Cardiac ventricle fibroblast (primary cell): ENCODE data around the gene CST9L. TPM values are rescaled to one million over a fixed set of nuclear protein-coding genes. Genes with fewer than 3 reads are reported as not detected.

Experiments
- total RNA-seq: library from RNA; depleted of rRNA; stranded (reverse); fragments of >200 nt; gene quantifications from 2 replicates; pipeline ENCODE4 v1.2.3, GENCODE V29; 2015

Gene CST9L, protein sequence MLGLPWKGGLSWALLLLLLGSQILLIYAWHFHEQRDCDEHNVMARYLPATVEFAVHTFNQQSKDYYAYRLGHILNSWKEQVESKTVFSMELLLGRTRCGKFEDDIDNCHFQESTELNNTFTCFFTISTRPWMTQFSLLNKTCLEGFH
- total RNA-seq = not detected in 2 replicates

GRCh38 chr20:23568320-23568970 is at the start of gene CST9L:
Gene CST9L (minus strand): TSS chr20:23568484. CDS start chr20:23568450, 34 bp downstream.

DNA sequence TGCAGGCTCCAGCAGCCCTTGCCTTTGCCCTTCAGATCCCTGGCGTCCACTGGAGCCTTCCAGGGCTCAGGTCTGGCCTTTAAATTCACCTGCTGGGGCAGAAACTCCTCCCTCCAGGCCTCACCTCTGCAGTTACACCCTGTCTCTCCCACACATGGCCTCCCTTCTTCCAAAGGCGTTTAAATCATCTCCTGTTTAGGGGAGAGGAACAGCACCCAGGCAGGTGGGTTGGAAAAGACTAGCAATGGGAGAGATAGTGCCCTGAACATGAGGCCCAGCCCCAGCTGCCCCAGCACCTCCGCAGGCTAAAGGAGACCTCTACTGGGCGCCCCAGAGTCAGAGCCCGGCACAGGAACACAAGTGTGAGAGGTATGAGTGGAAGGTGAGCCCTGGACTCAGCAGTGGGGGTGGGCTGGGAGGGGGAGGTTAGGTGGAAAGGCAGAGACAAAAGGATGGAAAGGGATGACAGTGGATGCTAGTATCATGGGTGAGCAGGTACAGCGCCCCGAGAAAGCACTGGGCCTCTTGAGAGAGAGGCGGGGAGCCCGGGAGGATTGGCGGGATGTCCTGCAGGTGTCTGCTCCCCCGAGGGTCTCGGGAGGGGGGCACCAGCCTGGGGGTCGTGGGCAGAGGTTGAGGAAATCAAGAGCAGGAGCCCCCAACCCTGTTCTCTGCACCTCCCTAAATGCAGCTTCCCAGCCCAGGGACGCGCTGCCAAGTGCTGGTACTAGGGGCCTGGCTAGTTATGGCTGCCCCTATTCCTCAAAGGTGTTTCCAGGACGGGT is 37.8 kb upstream of the CST9L start, which contains the start of gene CST9:
TSS of gene CST9 (minus strand) at position 51 of the 785 bp plus-strand sequence. CDS start 53 bp downstream, outside the sequence.

Other genes with a start within 250 kb of the CST9L start
- gene NXT1, start 217.7 kb downstream of the CST9L start, total RNA-seq = 26.6 and 27.6 TPM in 2 replicates
- 6.0 and 10.4 TPM in 2 replicates for gene GZF1, start 206.3 kb downstream of the CST9L start, total RNA-seq
- 4.2 and 6.4 TPM in 2 replicates for gene NAPB, start 147.0 kb downstream of the CST9L start, total RNA-seq
- not detected in 2 replicates for gene CSTL1, start 128.8 kb downstream of the CST9L start, total RNA-seq
- not detected in 2 replicates for gene CST11, start 115.6 kb downstream of the CST9L start, total RNA-seq
- not detected in 2 replicates for gene CST8, start 77.4 kb downstream of the CST9L start, total RNA-seq
- not detected in 2 replicates for gene CST9, start 37.4 kb upstream of the CST9L start, total RNA-seq
- 3,122 and 3,177 TPM in 2 replicates for gene CST3, start 69.5 kb upstream of the CST9L start, total RNA-seq
- not detected in 2 replicates for gene CST4, start 120.6 kb upstream of the CST9L start, total RNA-seq
- gene CST1, start 182.5 kb upstream of the CST9L start, total RNA-seq = not detected in 2 replicates